ENCODE results near the gene CERK. TPM values are rescaled to one million over a fixed set of nuclear protein-coding genes. Genes with fewer than 3 reads are reported as not detected.

Gene CERK
- total RNA-seq, 1 experiment from 2014 or later = 24.9 TPM

GRCh38 chr22:46665151-46665695 lies 72.8 kb downstream of the CERK start:
- BruUV-seq (replicated peaks) = no TSS peak
- TF ChIP-seq, protein P1, sequence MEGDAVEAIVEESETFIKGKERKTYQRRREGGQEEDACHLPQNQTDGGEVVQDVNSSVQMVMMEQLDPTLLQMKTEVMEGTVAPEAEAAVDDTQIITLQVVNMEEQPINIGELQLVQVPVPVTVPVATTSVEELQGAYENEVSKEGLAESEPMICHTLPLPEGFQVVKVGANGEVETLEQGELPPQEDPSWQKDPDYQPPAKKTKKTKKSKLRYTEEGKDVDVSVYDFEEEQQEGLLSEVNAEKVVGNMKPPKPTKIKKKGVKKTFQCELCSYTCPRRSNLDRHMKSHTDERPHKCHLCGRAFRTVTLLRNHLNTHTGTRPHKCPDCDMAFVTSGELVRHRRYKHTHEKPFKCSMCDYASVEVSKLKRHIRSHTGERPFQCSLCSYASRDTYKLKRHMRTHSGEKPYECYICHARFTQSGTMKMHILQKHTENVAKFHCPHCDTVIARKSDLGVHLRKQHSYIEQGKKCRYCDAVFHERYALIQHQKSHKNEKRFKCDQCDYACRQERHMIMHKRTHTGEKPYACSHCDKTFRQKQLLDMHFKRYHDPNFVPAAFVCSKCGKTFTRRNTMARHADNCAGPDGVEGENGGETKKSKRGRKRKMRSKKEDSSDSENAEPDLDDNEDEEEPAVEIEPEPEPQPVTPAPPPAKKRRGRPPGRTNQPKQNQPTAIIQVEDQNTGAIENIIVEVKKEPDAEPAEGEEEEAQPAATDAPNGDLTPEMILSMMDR (conservative IDR thresholded peaks at IDR 0.05) = no peak
- no peak for TF ChIP-seq EZH2 (IDR thresholded peaks at IDR 0.05; ENCODE audit: low read depth)
- no peak overlapping the region for H3K4me3 ChIP-seq
- H3K4me1 ChIP-seq (replicated peaks; ENCODE audit: insufficient read depth) = no peaks in the 10 kb centered on the region
- H3F3A ChIP-seq (ENCODE audit: insufficient read depth, low read depth) = peaks cover 7% of the 10 kb centered on the region; the same call in 1 of the 2 replicates
- H3K36me3 ChIP-seq (ENCODE audit: low read depth) = peaks cover 16% of the 10 kb centered on the region
- no peaks in the 10 kb centered on the region for H3K79me2 ChIP-seq (ENCODE audit: low read depth)
- CTCF ChIA-PET = no interaction called here
- no peaks in the 10 kb centered on the region for H3K27me3 ChIP-seq (ENCODE audit: insufficient read depth, low read depth)
- intact Hi-C loops (cut with micrococcal nuclease; ENCODE audit: unreplicated experiment) = loop anchor here (10.0 kb wide), 1 partner anchor 100 kb away; no protein-coding TSS in a partner anchor
- peaks cover 23% of the 10 kb centered on the region for H4K20me1 ChIP-seq (ENCODE audit: insufficient read depth)
- no peak for DNase-seq
- no peaks in the 10 kb centered on the region for H3K9me3 ChIP-seq (ENCODE audit: insufficient read depth, low read depth)
- no peak overlapping the region for H2AFZ ChIP-seq
- no peak overlapping the region for H3K27ac ChIP-seq
- no peak overlapping the region for H3K4me2 ChIP-seq
- POLR2A ChIA-PET (ENCODE audit: unreplicated experiment) = no interaction called here
- no peaks in the 10 kb centered on the region for H3K9me2 ChIP-seq (ENCODE audit: insufficient read depth)

GRCh38 chr22:46664301-46664855 lies 73.7 kb downstream of the CERK start:
- CTCF ChIA-PET = no interaction called here
- BruUV-seq (replicated peaks) = no TSS peak

DNA sequence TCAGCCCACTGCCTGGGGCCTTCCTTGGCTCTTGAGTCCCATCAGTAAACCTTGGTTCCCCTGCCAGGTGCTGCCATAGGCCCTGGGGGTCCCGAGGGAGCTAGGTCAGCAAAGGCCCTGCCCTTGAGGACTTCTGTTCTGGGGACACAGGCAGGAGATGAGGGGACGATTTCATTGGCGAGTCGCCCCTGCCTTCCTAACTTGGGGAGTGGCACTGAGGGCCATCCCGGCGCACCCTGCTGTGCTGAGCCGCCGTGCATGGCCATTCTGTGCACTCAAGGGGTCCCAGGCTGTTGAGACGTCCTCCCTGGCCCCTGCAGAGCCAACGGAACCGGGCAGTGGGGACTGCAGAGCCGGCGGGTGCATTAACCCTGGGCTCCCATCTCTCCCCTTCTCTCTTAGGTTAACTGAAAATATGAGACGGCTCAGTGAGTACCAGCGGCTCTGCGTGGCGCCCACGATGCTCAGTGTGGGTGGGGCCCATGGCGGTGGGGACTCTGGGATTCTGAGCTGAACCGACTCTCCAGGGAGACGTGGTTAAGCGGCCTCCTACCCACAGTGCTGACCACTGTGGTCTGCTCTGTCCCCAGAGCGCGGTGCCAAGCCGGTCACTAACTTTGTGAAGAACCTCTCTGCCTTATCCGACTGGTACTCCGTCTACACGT lies 74.5 kb downstream of the CERK start:
- Histone ChIP-seq H3F3A (ENCODE audit: insufficient read depth, low read depth) (peaks cover 7% of the 10 kb centered on the region; the same call in 1 of the 2 replicates), H2AFZ (no peak overlapping the region), H3K4me3 (no peak overlapping the region), H3K9me3 (ENCODE audit: insufficient read depth, low read depth) (no peaks in the 10 kb centered on the region), H3K9me2 (ENCODE audit: insufficient read depth) (no peaks in the 10 kb centered on the region), H3K79me2 (ENCODE audit: low read depth) (no peaks in the 10 kb centered on the region), H3K27me3 (ENCODE audit: insufficient read depth, low read depth) (no peaks in the 10 kb centered on the region), H3K4me1 (replicated peaks; ENCODE audit: insufficient read depth) (no peaks in the 10 kb centered on the region), H3K36me3 (ENCODE audit: low read depth) (peaks cover 16% of the 10 kb centered on the region), H3K4me2 (no peak overlapping the region), H4K20me1 (ENCODE audit: insufficient read depth) (peaks cover 23% of the 10 kb centered on the region), H3K27ac (no peak overlapping the region)
- POLR2A ChIA-PET (ENCODE audit: unreplicated experiment) = no interaction called here
- DNase-seq = no peak
- CTCF ChIA-PET = no interaction called here
- intact Hi-C loops (cut with micrococcal nuclease; ENCODE audit: unreplicated experiment) = loop anchor here (10.0 kb wide), 1 partner anchor 99 kb away; no protein-coding TSS in a partner anchor
- TF ChIP-seq EZH2 (IDR thresholded peaks at IDR 0.05; ENCODE audit: low read depth) = no peak
- TF ChIP-seq, protein P1 (conservative IDR thresholded peaks at IDR 0.05) = no peak
- no TSS peak for BruUV-seq (replicated peaks)

More at GRCh38 chr22:46664301-46664855, 73.7 kb downstream of the CERK start:
- Histone ChIP-seq H3K79me2 (ENCODE audit: low read depth) (no peaks in the 10 kb centered on the region), H3K9me3 (ENCODE audit: insufficient read depth, low read depth) (no peaks in the 10 kb centered on the region), H3K27ac (no peak overlapping the region), H3K4me2 (no peak overlapping the region), H4K20me1 (ENCODE audit: insufficient read depth) (peaks cover 23% of the 10 kb centered on the region), H3K4me3 (no peak overlapping the region), H3K4me1 (replicated peaks; ENCODE audit: insufficient read depth) (no peaks in the 10 kb centered on the region), H3K27me3 (ENCODE audit: insufficient read depth, low read depth) (no peaks in the 10 kb centered on the region), H3K9me2 (ENCODE audit: insufficient read depth) (no peaks in the 10 kb centered on the region), H3K36me3 (ENCODE audit: low read depth) (peaks cover 16% of the 10 kb centered on the region), H3F3A (ENCODE audit: insufficient read depth, low read depth) (peaks cover 7% of the 10 kb centered on the region; the same call in 1 of the 2 replicates), H2AFZ (no peak overlapping the region)
- TF ChIP-seq, protein P1 (conservative IDR thresholded peaks at IDR 0.05) = no peak
- no peak for TF ChIP-seq EZH2 (IDR thresholded peaks at IDR 0.05; ENCODE audit: low read depth)
- intact Hi-C loops (cut with micrococcal nuclease; ENCODE audit: unreplicated experiment) = loop anchor here (10.0 kb wide), 1 partner anchor 100 kb away; no protein-coding TSS in a partner anchor
- DNase-seq = no peak
- POLR2A ChIA-PET (ENCODE audit: unreplicated experiment) = no interaction called here

Data from PC-9 (cell line).